Sigmoid colon (tissue), 4 donors: ENCODE data around the gene ACTR5.

ENCODE experiments used
- EP300 ChIP-seq, 4 donors: sonication (generic); formaldehyde crosslinking; IDR thresholded peaks; one replicate each; pipeline ENCODE4 v1.6.1; 2017; ENCODE audit warnings: antibody characterized with exemption in 4 of 4
- POLR2A ChIP-seq, 2 donors: fragments of 450-650 bp; IDR thresholded peaks; one replicate each; pipeline ENCODE4 v1.6.1; 2016; ENCODE audit warnings: antibody characterized with exemption in 2 of 2, mild to moderate bottlenecking in 2 of 2, moderate library complexity in 2 of 2
- POLR2AphosphoS5 ChIP-seq, 4 donors: sonication (generic); formaldehyde crosslinking; IDR thresholded peaks; one replicate each; pipeline ENCODE4 v1.6.1; 2017; ENCODE audit warnings: antibody characterized with exemption in 4 of 4
- TF ChIP-seq, protein P1 (sequence below), 4 experiments: fragments of 450-650 bp in 3 of 4; fragments of 200-600 bp in 1 of 4; IDR thresholded peaks; one replicate each; pipeline ENCODE4 v1.5.1; 2016 to 2019; ENCODE audit warnings: antibody characterized with exemption in 4 of 4, mild to moderate bottlenecking in 3 of 4, moderate library complexity in 2 of 4

DNA sequence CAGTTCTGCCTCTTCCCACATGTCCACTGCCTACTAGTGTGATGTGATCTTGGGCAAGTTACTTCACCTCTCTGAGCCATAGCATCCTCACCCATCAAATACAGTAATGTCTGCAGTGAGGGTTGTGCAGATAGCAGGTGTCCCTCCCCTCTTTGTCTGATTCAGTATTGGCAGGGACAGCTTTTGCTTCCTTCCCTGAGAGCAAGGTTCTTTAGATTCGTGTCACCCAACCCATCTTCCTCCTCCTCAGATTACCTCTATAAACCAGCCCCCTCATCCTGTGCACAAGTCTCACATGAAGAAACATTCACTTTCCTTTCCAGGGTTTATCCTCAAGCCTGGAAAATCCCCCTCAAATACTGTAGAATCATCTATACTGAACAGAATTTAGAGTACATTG is 15.4 kb downstream of the ACTR5 start:
- TF ChIP-seq POLR2A (IDR thresholded peaks at IDR 0.05) (no peak), EP300 (IDR thresholded peaks at IDR 0.05) (no peak), POLR2AphosphoS5 (IDR thresholded peaks at IDR 0.05) (no peak)
- TF ChIP-seq, protein P1, sequence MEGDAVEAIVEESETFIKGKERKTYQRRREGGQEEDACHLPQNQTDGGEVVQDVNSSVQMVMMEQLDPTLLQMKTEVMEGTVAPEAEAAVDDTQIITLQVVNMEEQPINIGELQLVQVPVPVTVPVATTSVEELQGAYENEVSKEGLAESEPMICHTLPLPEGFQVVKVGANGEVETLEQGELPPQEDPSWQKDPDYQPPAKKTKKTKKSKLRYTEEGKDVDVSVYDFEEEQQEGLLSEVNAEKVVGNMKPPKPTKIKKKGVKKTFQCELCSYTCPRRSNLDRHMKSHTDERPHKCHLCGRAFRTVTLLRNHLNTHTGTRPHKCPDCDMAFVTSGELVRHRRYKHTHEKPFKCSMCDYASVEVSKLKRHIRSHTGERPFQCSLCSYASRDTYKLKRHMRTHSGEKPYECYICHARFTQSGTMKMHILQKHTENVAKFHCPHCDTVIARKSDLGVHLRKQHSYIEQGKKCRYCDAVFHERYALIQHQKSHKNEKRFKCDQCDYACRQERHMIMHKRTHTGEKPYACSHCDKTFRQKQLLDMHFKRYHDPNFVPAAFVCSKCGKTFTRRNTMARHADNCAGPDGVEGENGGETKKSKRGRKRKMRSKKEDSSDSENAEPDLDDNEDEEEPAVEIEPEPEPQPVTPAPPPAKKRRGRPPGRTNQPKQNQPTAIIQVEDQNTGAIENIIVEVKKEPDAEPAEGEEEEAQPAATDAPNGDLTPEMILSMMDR (IDR thresholded peaks at IDR 0.05) = no peak
